ENCODE results near the gene PRKAG2.

GRCh38 chr7:151630358-151630757 lies 246.6 kb downstream of the PRKAG2 start:
- TF ChIP-seq EZH2 (IDR thresholded peaks at IDR 0.05) (no peak), FOXP2 (optimal IDR thresholded peaks at IDR 0.05; ENCODE audit: control extremely low read depth, extremely low read length, insufficient read depth) (no peak), POLR2AphosphoS5 (IDR thresholded peaks at IDR 0.05; ENCODE audit: borderline replicate concordance, low read depth, low read length) (no peak)

Data from SK-N-MC (cell line).